Gastrocnemius medialis (tissue), 4 donors: ENCODE measurements around the gene BEND3.

Source experiments
- CTCF ChIP-seq, 5 experiments: fragments of 450-650 bp in 3 of 5; fragments of 200-600 bp in 2 of 5; sonication (generic) in 2 of 5; IDR thresholded peaks in 4 of 5; conservative IDR thresholded peaks in 1 of 5; 1 replicate in 4 of 5; 2 replicates in 1 of 5; pipeline ENCODE4 v1.5.1; 2016 to 2019; ENCODE audit warnings: antibody characterized with exemption in 5 of 5, mild to moderate bottlenecking in 3 of 5, moderate library complexity in 3 of 5
- POLR2A ChIP-seq, 2 donors: fragments of 450-650 bp; IDR thresholded peaks; one replicate each; pipeline ENCODE4 v1.6.1; 2017; ENCODE audit warnings: antibody characterized with exemption in 2 of 2, mild to moderate bottlenecking in 2 of 2, moderate library complexity in 2 of 2

GRCh38 chr6:107144014-107144413 lies 28.7 kb upstream of the BEND3 start:
- no peak for TF ChIP-seq CTCF (IDR thresholded peaks at IDR 0.05 in 4 of 5, conservative IDR thresholded peaks at IDR 0.05 in 1 of 5)
- TF ChIP-seq POLR2A (IDR thresholded peaks at IDR 0.05), result no peak
